Kidney (tissue), 14 donors: ENCODE data around the gene PLBD1. TPM values are rescaled to one million over a fixed set of nuclear protein-coding genes. Genes with fewer than 3 reads are reported as not detected.

Source experiments
- DNase-seq, 5 donors: peaks; one replicate each; pipeline ENCODE4 v3.0.0-alpha.2; 2013 to 2020
- FAIRE-seq: peaks from 2 replicates; lab custom pipeline; 2012; peaks lifted over from hg19 to GRCh38; lab: Jason Lieb, UNC
- H3K27ac ChIP-seq, 2 donors: one replicate each; pipeline ENCODE4 v1.7.0; 2013; ENCODE audit warnings: low read depth in 2 of 2, low read length in 2 of 2, inconsistent platforms in 1 of 2
- H3K27me3 ChIP-seq: one replicate; pipeline ENCODE4 v1.7.1; 2013; ENCODE audit warnings: low read length, inconsistent platforms; ENCODE audit not compliant: control insufficient read depth, insufficient read depth
- H3K36me3 ChIP-seq, 3 donors: one replicate each; pipeline versions ENCODE4 v1.7.0 to v1.7.1; 2013; ENCODE audit warnings: low read length in 3 of 3, control low read depth in 1 of 3, inconsistent platforms in 1 of 3; ENCODE audit not compliant: insufficient read depth in 3 of 3, control insufficient read depth in 2 of 3
- H3K4me1 ChIP-seq, 3 donors: one replicate each; pipeline versions ENCODE4 v1.7.0 to v1.7.1; 2013; ENCODE audit warnings: low read length in 3 of 3, inconsistent platforms in 1 of 3, low read depth in 1 of 3; ENCODE audit not compliant: control insufficient read depth in 2 of 3, insufficient read depth in 2 of 3
- H3K4me3 ChIP-seq, 3 donors: one replicate each; pipeline versions ENCODE4 v1.7.0 to v1.8.1; 2013; ENCODE audit warnings: low read length in 3 of 3, control low read depth in 1 of 3, inconsistent platforms in 1 of 3
- H3K9ac ChIP-seq, 3 donors: one replicate each; pipeline versions ENCODE4 v1.7.0 to v1.7.1; 2013; ENCODE audit warnings: low read length in 3 of 3, control low read depth in 1 of 3, inconsistent platforms in 1 of 3
- H3K9me3 ChIP-seq, 3 donors: one replicate each; pipeline versions ENCODE4 v1.7.0 to v1.7.1; 2013; ENCODE audit warnings: low read length in 3 of 3, control low read depth in 1 of 3, inconsistent platforms in 1 of 3; ENCODE audit not compliant: control insufficient read depth in 2 of 3, insufficient read depth in 1 of 3
- intact Hi-C: fragments of 100-400 bp; cut with DNase I; formaldehyde crosslinking; loops from one replicate; pipeline ENCODE4 v1.11.1; 2022
- polyA plus RNA-seq: library from polyadenylated mRNA; stranded (reverse); fragments of 350-450 nt; fragmentation: Illumina TruSeq; extraction: RNeasy Lipid Tissue Mini Kit (QIAGEN cat#74804); gene quantifications from one replicate; pipeline ENCODE4 v1.2.3, GENCODE V29; 2014; ENCODE audit warnings: low read depth, low replicate concordance; ENCODE audit not compliant: insufficient read depth
- total RNA-seq: library from RNA; stranded (reverse); fragmentation: NEBNext Ultra II Directional; extraction: Animal tissue kit (Norgen Biotek cat#: 25700); gene quantifications from one replicate; pipeline ENCODE4 v1.2.1, GENCODE V29; 2021
- TF ChIP-seq, protein P1 (sequence below): IDR thresholded peaks from 3 replicates; pipeline ENCODE4 v1.5.1; 2012; ENCODE audit warnings: mild to moderate bottlenecking, moderate library complexity, borderline replicate concordance; ENCODE audit not compliant: insufficient read depth; ENCODE audit errors: extremely low read depth
- donor health status: control.
- donor health status: control.
- donor health status: control.
- donor health status: control.
- donor health status: control.
- donor health status: DM: yes; HTN: yes; CAD: no.
- donor health status: Normal renal cell carcinoma (clear cell type).

Gene PLBD1
- total and polyA plus RNA-seq, 2 donors from 2014 or later, result 28.4 to 28.6 TPM

DNA sequence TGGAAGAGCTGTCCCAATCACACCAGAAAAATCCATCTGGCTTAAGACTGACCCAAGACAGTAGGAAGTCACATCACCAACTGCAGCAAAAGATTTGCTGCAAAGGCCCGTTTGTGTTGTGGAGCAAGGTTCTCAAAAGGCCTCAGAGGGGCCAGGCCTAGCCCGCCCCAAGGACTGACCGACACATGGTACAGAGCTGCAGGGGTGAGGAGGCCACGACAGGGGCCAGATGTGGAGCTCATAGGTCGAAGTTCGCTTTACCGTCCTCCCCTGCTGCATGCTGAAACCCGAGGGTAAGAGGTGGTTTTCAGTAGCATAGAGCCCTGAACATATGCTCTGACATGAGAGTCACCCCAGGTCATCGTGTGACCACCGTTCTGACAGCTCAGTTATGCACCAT is 35.5 kb downstream of the PLBD1 start:
- no peaks in the 10 kb centered on the region for H3K9me3 ChIP-seq
- no peak overlapping the region for H3K4me3 ChIP-seq
- peaks cover 0 to 2% (median 0%) of the 10 kb centered on the region in 3 donors for H3K36me3 ChIP-seq
- H3K27ac ChIP-seq, result no peak overlapping the region
- FAIRE-seq (no peak), DNase-seq (no peak)
- intact Hi-C loops, result no loop called here
- no peaks in the 10 kb centered on the region for H3K4me1 ChIP-seq
- no peak overlapping the region for H3K9ac ChIP-seq
- H3K27me3 ChIP-seq, result no peaks in the 10 kb centered on the region
- TF ChIP-seq, protein P1, sequence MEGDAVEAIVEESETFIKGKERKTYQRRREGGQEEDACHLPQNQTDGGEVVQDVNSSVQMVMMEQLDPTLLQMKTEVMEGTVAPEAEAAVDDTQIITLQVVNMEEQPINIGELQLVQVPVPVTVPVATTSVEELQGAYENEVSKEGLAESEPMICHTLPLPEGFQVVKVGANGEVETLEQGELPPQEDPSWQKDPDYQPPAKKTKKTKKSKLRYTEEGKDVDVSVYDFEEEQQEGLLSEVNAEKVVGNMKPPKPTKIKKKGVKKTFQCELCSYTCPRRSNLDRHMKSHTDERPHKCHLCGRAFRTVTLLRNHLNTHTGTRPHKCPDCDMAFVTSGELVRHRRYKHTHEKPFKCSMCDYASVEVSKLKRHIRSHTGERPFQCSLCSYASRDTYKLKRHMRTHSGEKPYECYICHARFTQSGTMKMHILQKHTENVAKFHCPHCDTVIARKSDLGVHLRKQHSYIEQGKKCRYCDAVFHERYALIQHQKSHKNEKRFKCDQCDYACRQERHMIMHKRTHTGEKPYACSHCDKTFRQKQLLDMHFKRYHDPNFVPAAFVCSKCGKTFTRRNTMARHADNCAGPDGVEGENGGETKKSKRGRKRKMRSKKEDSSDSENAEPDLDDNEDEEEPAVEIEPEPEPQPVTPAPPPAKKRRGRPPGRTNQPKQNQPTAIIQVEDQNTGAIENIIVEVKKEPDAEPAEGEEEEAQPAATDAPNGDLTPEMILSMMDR, result no peak

DNA sequence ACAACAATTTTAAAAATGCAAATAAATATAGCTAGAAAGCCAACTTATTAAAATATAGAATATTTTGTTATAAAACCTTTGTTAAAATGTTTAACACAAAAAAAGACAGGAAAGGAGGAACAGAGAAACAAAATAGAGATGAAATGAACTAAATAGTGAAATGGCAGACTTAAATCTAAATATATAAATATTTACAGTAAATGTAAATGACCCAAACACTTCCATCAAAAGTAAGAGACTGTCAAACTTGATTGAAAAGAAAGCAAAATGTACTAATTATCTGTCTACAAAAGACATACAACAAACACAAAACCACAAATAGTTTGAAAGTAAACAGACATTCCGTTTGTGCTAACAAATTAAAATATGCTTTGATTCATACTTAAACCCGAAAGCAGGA is 41.7 kb downstream of the PLBD1 start:
- no peaks in the 10 kb centered on the region for H3K36me3 ChIP-seq
- TF ChIP-seq, protein P1, result no peak

DNA sequence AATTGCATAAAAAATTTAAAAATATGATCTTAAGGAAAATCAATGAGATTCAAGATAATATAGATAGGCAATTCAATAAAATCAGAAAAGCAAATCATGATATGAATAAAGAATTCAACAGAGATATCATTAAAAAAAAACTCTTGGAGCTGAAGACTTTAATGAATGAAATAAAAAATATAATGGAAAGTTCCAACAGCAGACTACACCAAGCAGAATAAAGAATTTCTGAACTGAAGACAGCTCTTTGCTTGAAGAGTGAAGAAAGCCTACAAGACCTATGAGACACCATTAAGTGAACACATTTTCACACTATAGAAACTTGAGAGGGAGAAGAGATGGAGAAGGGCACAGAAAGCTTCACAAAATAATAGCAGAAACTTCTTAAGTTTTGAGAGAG is 45.9 kb downstream of the PLBD1 start:
- H3K27ac ChIP-seq, result no peak overlapping the region

More for the DNA sequence above, 41.7 kb downstream of the PLBD1 start:
- no peak overlapping the region for H3K9ac ChIP-seq
- intact Hi-C loops, result no loop called here
- no peak overlapping the region for H3K4me3 ChIP-seq
- no peak for DNase-seq
- H3K27me3 ChIP-seq, result no peaks in the 10 kb centered on the region
- no peak overlapping the region for H3K27ac ChIP-seq
- H3K4me1 ChIP-seq, result no peaks in the 10 kb centered on the region
- peaks cover 0 to 15% (median 0%) of the 10 kb centered on the region in 3 donors for H3K9me3 ChIP-seq
- no peak for FAIRE-seq

More for the DNA sequence above, 45.9 kb downstream of the PLBD1 start:
- H3K36me3 ChIP-seq, result no peaks in the 10 kb centered on the region
- intact Hi-C loops, result no loop called here
- DNase-seq (no peak), FAIRE-seq (no peak)
- peaks cover 0 to 20% (median 0%) of the 10 kb centered on the region in 3 donors for H3K9me3 ChIP-seq
- no peaks in the 10 kb centered on the region for H3K4me1 ChIP-seq
- TF ChIP-seq, protein P1, result no peak
- no peak overlapping the region for H3K4me3 ChIP-seq
- H3K27me3 ChIP-seq, result no peaks in the 10 kb centered on the region
- H3K9ac ChIP-seq, result no peak overlapping the region
